Mammary epithelial cell (primary cell): ENCODE data around the gene ZSCAN5B.

ENCODE experiments used
- CTCF ChIP-seq, 2 donors: IDR thresholded peaks in 1 of 2; conservative IDR thresholded peaks in 1 of 2; 2 replicates each; pipeline ENCODE4 v1.5.1; 2011 to 2012; ENCODE audit warnings: inconsistent platforms in 2 of 2, low read length in 2 of 2, mild to moderate bottlenecking in 2 of 2, control low read depth in 1 of 2, low read depth in 1 of 2; ENCODE audit not compliant: insufficient read depth in 1 of 2; ENCODE audit errors: extremely low read depth in 1 of 2
- EZH2 ChIP-seq: IDR thresholded peaks from 2 replicates; pipeline ENCODE4 v1.6.1; 2012; ENCODE audit warnings: low read length, inconsistent platforms, borderline replicate concordance

- TF ChIP-seq CTCF (conservative IDR thresholded peaks at IDR 0.05 in 1 of 2, IDR thresholded peaks at IDR 0.05 in 1 of 2; ENCODE audit: extremely low read depth in 1 of 2, insufficient read depth in 1 of 2, low read depth in 1 of 2, low read length in 2 of 2) (no peak), EZH2 (no peak)
Observed at GRCh38 chr19:56223481-56223880, 25.9 kb upstream of the ZSCAN5B start.
